Activated CD4-positive, alpha-beta T cell treated with anti-CD3 and anti-CD28 coated beads for 48 hours (primary cell): Measurements from ENCODE around the gene PRDM16.

Source experiments
- DNase-seq: peaks from one replicate; pipeline ENCODE4 v3.0.0-alpha.2; 2020

Gene PRDM16

GRCh38 chr1:3405974-3406867, 337.2 kb downstream of the PRDM16 start:
- no peak for DNase-seq

GRCh38 chr1:3407021-3407420, 338.0 kb downstream of the PRDM16 start:
- DNase-seq, result no peak

- no peak for DNase-seq
Measured at GRCh38 chr1:3408751-3409266, 339.8 kb downstream of the PRDM16 start.

GRCh38 chr1:3409366-3410141, 340.6 kb downstream of the PRDM16 start:
- DNase-seq, result no peak

GRCh38 chr1:3410142-3410925, 341.3 kb downstream of the PRDM16 start:
- DNase-seq, result no peak

- no peak for DNase-seq
Measured at GRCh38 chr1:3411806-3412205, 342.8 kb downstream of the PRDM16 start.

GRCh38 chr1:3412376-3412775, 343.4 kb downstream of the PRDM16 start:
- no peak for DNase-seq

- no peak for DNase-seq
Measured at GRCh38 chr1:3413975-3414710, 345.1 kb downstream of the PRDM16 start.

GRCh38 chr1:3415260-3416090, 346.5 kb downstream of the PRDM16 start:
- no peak for DNase-seq

- peak; percentile 11 for DNase-seq
Measured at GRCh38 chr1:3417082-3417739, 348.2 kb downstream of the PRDM16 start.

GRCh38 chr1:3417934-3418333, 348.9 kb downstream of the PRDM16 start:
- no peak for DNase-seq

- DNase-seq, result no peak
Measured at GRCh38 chr1:3418600-3418999, 349.6 kb downstream of the PRDM16 start.

GRCh38 chr1:3419415-3420204, 350.6 kb downstream of the PRDM16 start:
- DNase-seq, result no peak

- DNase-seq, result no peak
Measured at GRCh38 chr1:3420218-3420951, 351.4 kb downstream of the PRDM16 start.

- DNase-seq, result no peak
Measured at GRCh38 chr1:3422638-3423037, 353.6 kb downstream of the PRDM16 start.

GRCh38 chr1:3423245-3423829, 354.3 kb downstream of the PRDM16 start:
- DNase-seq, result no peak

- DNase-seq, result no peak
Measured at GRCh38 chr1:3423896-3424611, 355.1 kb downstream of the PRDM16 start.
